H1 (cell line): ENCODE measurements around the gene SLC1A1. TPM values are rescaled to one million over a fixed set of nuclear protein-coding genes. Genes with fewer than 3 reads are reported as not detected.

Source experiments
- CTCF ChIA-PET: fragments of 300-600 bp; sonication (Branson Sonifier 250); formaldehyde crosslinking; loops from one replicate; lab custom pipeline; 2021; ENCODE audit not compliant: partially characterized antibody; lab: Charles Lee
- POLR2A ChIA-PET: fragments of 300-600 bp; sonication (Branson Sonifier 250); formaldehyde crosslinking; loops from one replicate; lab custom pipeline; 2021; ENCODE audit warnings: inconsistent platforms; ENCODE audit not compliant: partially characterized antibody; lab: Charles Lee
- DNase-seq, 2 experiments: peaks; one replicate each; pipeline versions ENCODE4 v3.0.0 to v3.0.0-alpha.2; 2010 to 2022; ENCODE audit warnings: low spot score in 2 of 2, low read depth in 1 of 2, mixed read lengths in 1 of 2
- FAIRE-seq: peaks from 2 replicates; lab custom pipeline; 2011; peaks lifted over from hg19 to GRCh38; lab: Jason Lieb, UNC
- H2AFZ ChIP-seq: 2 replicates; pipeline ENCODE4 v1.8.1; 2012; ENCODE audit warnings: low read length, inconsistent platforms
- H2AK5ac ChIP-seq: 2 replicates; pipeline ENCODE4 v1.6.1; 2013; ENCODE audit warnings: low read depth, low read length
- H2BK120ac ChIP-seq: replicated peaks from 2 replicates; pipeline ENCODE3; 2013; ENCODE audit warnings: low read depth, low read length, inconsistent platforms
- H2BK12ac ChIP-seq: 2 replicates; pipeline ENCODE4 v1.6.1; 2013; ENCODE audit warnings: low read depth, low read length
- H2BK15ac ChIP-seq: 2 replicates; pipeline ENCODE4 v1.6.1; 2013; ENCODE audit warnings: low read length
- H2BK20ac ChIP-seq: 2 replicates; pipeline ENCODE4 v1.6.1; 2013; ENCODE audit warnings: low read length
- H2BK5ac ChIP-seq: 2 replicates; pipeline ENCODE4 v1.6.1; 2013; ENCODE audit warnings: low read depth, low read length
- H3K14ac ChIP-seq: 2 replicates; pipeline ENCODE4 v1.6.1; 2013; ENCODE audit warnings: inconsistent platforms; ENCODE audit not compliant: insufficient read length
- H3K18ac ChIP-seq: 2 replicates; pipeline ENCODE4 v1.6.1; 2013; ENCODE audit warnings: low read length; ENCODE audit errors: extremely low read depth
- H3K23ac ChIP-seq: 2 replicates; pipeline ENCODE4 v1.6.1; 2013; ENCODE audit warnings: inconsistent platforms; ENCODE audit not compliant: insufficient read length
- H3K23me2 ChIP-seq: 2 replicates; pipeline ENCODE4 v1.6.1; 2013; ENCODE audit warnings: low read depth, low read length
- H3K27ac ChIP-seq: 2 replicates; pipeline ENCODE4 v1.6.1; 2011; ENCODE audit warnings: low read depth, low read length, inconsistent platforms
- H3K27me3 ChIP-seq, 4 experiments: replicated peaks in 1 of 4; 1 replicate in 1 of 4; 2 replicates in 3 of 4; pipeline versions ENCODE4 v1.6.1 to v1.8.1; 2011 to 2013; ENCODE audit warnings: low read length in 3 of 4, mild to moderate bottlenecking in 3 of 4, inconsistent platforms in 2 of 4, mixed read lengths in 2 of 4, moderate library complexity in 1 of 4; ENCODE audit not compliant: control insufficient read depth in 3 of 4, insufficient read depth in 3 of 4; ENCODE audit errors: extremely low read depth in 1 of 4
- H3K36me3 ChIP-seq, 4 experiments: 2 replicates each; pipeline versions ENCODE4 v1.6.1 to v1.8.1; 2011 to 2013; ENCODE audit warnings: mild to moderate bottlenecking in 4 of 4, low read length in 3 of 4, moderate library complexity in 2 of 4, control low read depth in 1 of 4, inconsistent platforms in 1 of 4; ENCODE audit not compliant: insufficient read depth in 4 of 4, control insufficient read depth in 2 of 4
- H3K4ac ChIP-seq: replicated peaks from 2 replicates; pipeline ENCODE3; 2013; ENCODE audit warnings: low read length, low read depth, mixed read lengths, inconsistent platforms; ENCODE audit not compliant: insufficient read length
- H3K4me1 ChIP-seq, 4 experiments: replicated peaks in 1 of 4; 1 replicate in 1 of 4; 2 replicates in 3 of 4; pipeline versions ENCODE4 v1.6.1 to v1.8.1; 2011 to 2013; ENCODE audit warnings: low read length in 3 of 4, inconsistent platforms in 2 of 4, mixed read lengths in 1 of 4; ENCODE audit not compliant: insufficient read depth in 4 of 4, control insufficient read depth in 3 of 4
- H3K4me2 ChIP-seq, 2 experiments: 2 replicates each; pipeline versions ENCODE4 v1.6.1 to v1.8.1; 2011 to 2013; ENCODE audit warnings: low read depth in 2 of 2, low read length in 2 of 2, control low read depth in 1 of 2, inconsistent platforms in 1 of 2, mild to moderate bottlenecking in 1 of 2; ENCODE audit not compliant: insufficient read depth in 1 of 2
- H3K4me3 ChIP-seq, 4 experiments: fragments of 200-600, 300-600 bp in 1 of 4; sonication (generic), shearing (Covaris generic), sonication (Bioruptor Twin) in 1 of 4; 2 replicates each; pipeline versions ENCODE4 v1.5.1 to v1.8.1; 2011 to 2016; ENCODE audit warnings: low read length in 4 of 4, low read depth in 3 of 4, control low read depth in 2 of 4, inconsistent platforms in 2 of 4, mild to moderate bottlenecking in 2 of 4, mixed read lengths in 1 of 4, moderate library complexity in 1 of 4; ENCODE audit not compliant: insufficient read depth in 2 of 4; ENCODE audit errors: extremely low read depth in 1 of 4
- H3K56ac ChIP-seq: replicated peaks from 2 replicates; pipeline ENCODE3; 2013; ENCODE audit warnings: low read depth, mild to moderate bottlenecking, mixed read lengths, low read length, inconsistent platforms; ENCODE audit not compliant: insufficient read length
- H3K79me1 ChIP-seq: 2 replicates; pipeline ENCODE4 v1.6.1; 2013; ENCODE audit warnings: low read depth, low read length, control low read depth
- H3K79me2 ChIP-seq, 2 experiments: 2 replicates each; pipeline versions ENCODE4 v1.6.1 to v1.8.1; 2012 to 2013; ENCODE audit warnings: low read length in 2 of 2, mild to moderate bottlenecking in 2 of 2, inconsistent platforms in 1 of 2; ENCODE audit not compliant: insufficient read depth in 2 of 2, control insufficient read depth in 1 of 2
- H3K9ac ChIP-seq, 4 experiments: replicated peaks in 1 of 4; 1 replicate in 1 of 4; 2 replicates in 3 of 4; pipeline versions ENCODE4 v1.6.1 to v1.8.1; 2011 to 2013; ENCODE audit warnings: low read depth in 3 of 4, low read length in 3 of 4, control low read depth in 2 of 4, mild to moderate bottlenecking in 2 of 4, moderate library complexity in 2 of 4, inconsistent platforms in 1 of 4; ENCODE audit errors: extremely low read depth in 1 of 4
- H3K9me3 ChIP-seq, 2 experiments: 2 replicates each; pipeline versions ENCODE4 v1.6.1 to v1.8.1; 2012 to 2013; ENCODE audit warnings: mild to moderate bottlenecking in 2 of 2, moderate library complexity in 2 of 2, control low read depth in 1 of 2, inconsistent platforms in 1 of 2, low read depth in 1 of 2, low read length in 1 of 2, mixed read lengths in 1 of 2; ENCODE audit not compliant: insufficient read depth in 2 of 2
- H4K20me1 ChIP-seq, 2 experiments: replicated peaks in 1 of 2; 2 replicates each; pipeline versions ENCODE3 to v1.8.1; 2011 to 2013; ENCODE audit warnings: inconsistent platforms in 2 of 2, low read length in 2 of 2, mild to moderate bottlenecking in 1 of 2; ENCODE audit not compliant: insufficient read depth in 2 of 2, control insufficient read depth in 1 of 2
- H4K5ac ChIP-seq: 2 replicates; pipeline ENCODE4 v1.6.1; 2013; ENCODE audit warnings: low read length, low read depth, mixed read lengths, inconsistent platforms; ENCODE audit not compliant: insufficient read length
- H4K8ac ChIP-seq: 2 replicates; pipeline ENCODE4 v1.8.0; 2013; ENCODE audit warnings: mild to moderate bottlenecking, moderate library complexity, low read length, inconsistent platforms; ENCODE audit not compliant: insufficient read depth; ENCODE audit errors: extremely low read depth
- H4K91ac ChIP-seq: replicated peaks from 2 replicates; pipeline ENCODE3; 2013; ENCODE audit warnings: low read length, mixed read lengths, inconsistent platforms; ENCODE audit not compliant: insufficient read length
- ASH2L ChIP-seq: fragments of 200-600, 300-600 bp; sonication (generic); IDR thresholded peaks from one replicate; pipeline ENCODE4 v1.7.1; 2017; ENCODE audit warnings: low read length
- CBX8 ChIP-seq: fragments of 300-800, 300-1000 bp; sonication (generic); IDR thresholded peaks from 2 replicates; pipeline ENCODE4 v1.7.1; 2016; ENCODE audit warnings: low read depth, low read length, borderline replicate concordance
- CHD1 ChIP-seq: IDR thresholded peaks from 2 replicates; pipeline ENCODE4 v1.6.1; 2012; ENCODE audit warnings: low read depth, low read length, improper control_type of control experiment
- CREB1 ChIP-seq: IDR thresholded peaks from 2 replicates; pipeline ENCODE4 v1.6.1; 2012; ENCODE audit warnings: inconsistent platforms
- HDAC2 ChIP-seq, 2 experiments: fragments of 300-600 bp in 1 of 2; sonication (generic) in 1 of 2; IDR thresholded peaks; 2 replicates each; pipeline ENCODE4 v1.6.1; 2011 to 2012; ENCODE audit warnings: low read depth in 2 of 2, low read length in 2 of 2, mild to moderate bottlenecking in 2 of 2, moderate library complexity in 2 of 2, borderline replicate concordance in 1 of 2, inconsistent platforms in 1 of 2
- POLR2AphosphoS5 ChIP-seq: IDR thresholded peaks from 2 replicates; pipeline ENCODE4 v1.6.1; 2011; ENCODE audit warnings: low read depth, low read length
- POU5F1 ChIP-seq: IDR thresholded peaks from 2 replicates; pipeline ENCODE4 v1.6.1; 2011; ENCODE audit warnings: low read depth, mild to moderate bottlenecking, low read length, moderate library complexity
- RBBP5 ChIP-seq: IDR thresholded peaks from 2 replicates; pipeline ENCODE4 v1.7.1; 2012; ENCODE audit warnings: low read depth, mild to moderate bottlenecking, inconsistent platforms, low read length, moderate library complexity, borderline replicate concordance
- SAP30 ChIP-seq: fragments of 300-600 bp; sonication (generic); IDR thresholded peaks from 2 replicates; pipeline ENCODE4 v1.7.1; 2012; ENCODE audit warnings: low read length, moderate library complexity, mild to moderate bottlenecking, inconsistent platforms; ENCODE audit not compliant: insufficient read depth, insufficient replicate concordance
- SP2 ChIP-seq: IDR thresholded peaks from 2 replicates; pipeline ENCODE4 v1.6.1; 2012; ENCODE audit warnings: mild to moderate bottlenecking, low read length, inconsistent platforms
- SP4 ChIP-seq: IDR thresholded peaks from 2 replicates; pipeline ENCODE4 v1.6.1; 2012; ENCODE audit warnings: low read length, inconsistent platforms
- SRF ChIP-seq: IDR thresholded peaks from 2 replicates; pipeline ENCODE4 v1.6.1; 2011; ENCODE audit warnings: mild to moderate bottlenecking, low read depth, low read length, moderate library complexity
- SUZ12 ChIP-seq: fragments of 200-600 bp; sonication (generic); IDR thresholded peaks from 2 replicates; pipeline ENCODE4 v1.6.1; 2012; ENCODE audit warnings: mild to moderate bottlenecking, inconsistent platforms, low read length, moderate library complexity, mixed read lengths
- TCF12 ChIP-seq: IDR thresholded peaks from 2 replicates; pipeline ENCODE4 v1.6.1; 2011; ENCODE audit warnings: low read depth, mild to moderate bottlenecking, low read length
- USF2 ChIP-seq: IDR thresholded peaks from 2 replicates; pipeline ENCODE4 v1.6.1; 2011; ENCODE audit warnings: low read length, improper control_type of control experiment
- WGBS, 2 experiments: shearing (Covaris generic) in 1 of 2; methylation state at CpG; one replicate each; pipeline versions ENCODE4 v1.1.6 to v1.1.7; 2013 to 2015; ENCODE audit warnings: low lambda C conversion rate in 2 of 2, mixed read lengths in 2 of 2, inconsistent platforms in 1 of 2, low coverage in 1 of 2, missing lambda C conversion rate in 1 of 2; ENCODE audit not compliant: insufficient replicate concordance in 2 of 2, insufficient coverage in 1 of 2, insufficient read length in 1 of 2; ENCODE audit errors: extremely low coverage in 1 of 2, missing lambda C conversion rate in 1 of 2; 5-methylcytosine and 5-hydroxymethylcytosine counted together
- polyA plus RNA-seq, 7 experiments: library from polyadenylated mRNA; depleted of rRNA in 3 of 7; stranded (reverse) in 5 of 7; unstranded in 2 of 7; fragments of >200 nt in 5 of 7; fragments of 200-250 nt in 2 of 7; gene quantifications; 1 replicate in 5 of 7; 2 replicates in 1 of 7; 4 replicates in 1 of 7; pipeline versions ENCODE4 v1.2.1 to v1.2.3, GENCODE V29; 2011 to 2013; ENCODE audit warnings: missing spikeins in 2 of 7, mixed read lengths in 2 of 7
- total RNA-seq: library from RNA; stranded (reverse); fragmentation: NEBNext Ultra II Directional; extraction: Animal tissue kit (Norgen Biotek cat#: 25700); gene quantifications from 2 replicates; pipeline ENCODE4 v1.2.1, GENCODE V29; 2021

SLC1A1 gene
- total and polyA plus RNA-seq, 2 of the 8 experiments (the other 6 are each of a cell fraction or from before 2014, with no cell fraction given): 4.7 to 11.7 TPM

GRCh38 chr9:4475301-4475700, 15.0 kb upstream of the SLC1A1 start:
- no peak overlapping the region for H3K23ac ChIP-seq
- H3K27me3 ChIP-seq: no peaks in the 10 kb centered on the region
- no peak overlapping the region for H4K91ac ChIP-seq
- ChIA-PET POLR2A (no interaction called here), CTCF (interaction anchor here (1.0 to 1.6 kb wide), 3 partner anchors 9 to 113 kb away, joined by 3 read pairs; no protein-coding TSS in a partner anchor)
- no peak overlapping the region for H2BK12ac ChIP-seq
- H3K9me3 ChIP-seq: no peaks in the 10 kb centered on the region
- H3K79me1 ChIP-seq: no peaks in the 10 kb centered on the region
- no peak overlapping the region for H3K9ac ChIP-seq
- H3K4me2 ChIP-seq: no peak overlapping the region
- H3K4me3 ChIP-seq: no peak overlapping the region
- no peak for FAIRE-seq
- H3K4ac ChIP-seq: no peak overlapping the region
- H4K5ac ChIP-seq: no peak overlapping the region
- H3K27ac ChIP-seq: no peak overlapping the region
- H2BK120ac ChIP-seq: no peak overlapping the region
- H2BK15ac ChIP-seq: no peak overlapping the region
- H3K14ac ChIP-seq: no peak overlapping the region
- H3K23me2 ChIP-seq: no peaks in the 10 kb centered on the region
- H3K4me1 ChIP-seq: no peaks in the 10 kb centered on the region
- H3K79me2 ChIP-seq: no peaks in the 10 kb centered on the region
- 68% methylated on average over 1 of the region's 1 CpG; no CpG with 5 or more reads in 1 of the 2 experiments for WGBS, 2 experiments
- H3K36me3 ChIP-seq: no peaks in the 10 kb centered on the region
- no peak overlapping the region for H2BK5ac ChIP-seq
- no peak for DNase-seq
- H2AK5ac ChIP-seq: no peak overlapping the region
- no peak overlapping the region for H3K56ac ChIP-seq
- no peak overlapping the region for H3K18ac ChIP-seq
- no peak overlapping the region for H2BK20ac ChIP-seq
- H4K20me1 ChIP-seq: no peaks in the 10 kb centered on the region
- H2AFZ ChIP-seq: no peak overlapping the region
- no peak overlapping the region for H4K8ac ChIP-seq
- TF ChIP-seq CBX8 (no peak), SUZ12 (no peak), RBBP5 (no peak), USF2 (no peak), HDAC2 (IDR thresholded peaks at IDR 0.05; ENCODE audit: borderline replicate concordance in 1 of 2, low read depth in 2 of 2, low read length in 2 of 2) (no peak), SP2 (no peak), CREB1 (no peak), CHD1 (no peak), TCF12 (no peak), POU5F1 (no peak), SRF (no peak), SP4 (no peak), ASH2L (no peak), POLR2AphosphoS5 (no peak), SAP30 (no peak)
